Measurements from ENCODE around the gene TUBG2.

The TUBG2 gene

DNA sequence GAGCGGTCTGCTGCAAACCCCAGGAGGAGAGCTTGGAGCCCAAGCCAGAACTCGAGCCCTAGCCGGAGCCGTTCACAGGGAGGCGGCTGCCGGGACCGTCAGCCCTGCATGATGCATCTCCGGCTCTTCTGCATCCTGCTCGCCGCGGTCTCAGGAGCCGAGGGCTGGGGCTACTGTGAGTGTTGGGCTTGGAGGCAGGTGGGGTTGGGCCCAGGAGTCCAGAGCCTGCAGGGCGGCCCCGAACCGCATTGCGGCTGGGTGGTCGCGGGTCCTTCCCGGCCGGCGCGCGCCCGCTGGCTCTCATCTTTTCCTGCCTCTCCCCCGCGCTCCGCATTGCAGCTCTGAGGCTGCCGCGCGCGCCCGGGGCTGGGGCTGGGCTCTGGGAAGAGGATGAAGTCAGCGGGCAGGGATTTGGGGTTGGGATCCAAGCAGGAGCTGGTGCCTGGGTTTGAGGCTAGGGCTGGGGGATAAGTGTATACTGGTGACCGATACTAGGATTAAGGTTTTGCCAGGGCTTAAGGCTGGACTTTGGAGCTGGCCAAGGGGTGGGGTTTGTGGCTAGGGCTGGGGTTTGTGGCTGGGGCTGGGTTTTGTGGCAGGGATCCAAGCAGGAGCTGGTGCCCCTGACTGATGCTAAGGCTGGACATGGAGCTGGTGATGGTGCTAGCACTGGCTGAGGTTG lies 23.8 kb downstream of the TUBG2 start:
- H3F3A ChIP-seq (ENCODE audit: low read depth): peaks cover 5% of the 10 kb centered on the region; the same call in 1 of the 2 replicates

DNA sequence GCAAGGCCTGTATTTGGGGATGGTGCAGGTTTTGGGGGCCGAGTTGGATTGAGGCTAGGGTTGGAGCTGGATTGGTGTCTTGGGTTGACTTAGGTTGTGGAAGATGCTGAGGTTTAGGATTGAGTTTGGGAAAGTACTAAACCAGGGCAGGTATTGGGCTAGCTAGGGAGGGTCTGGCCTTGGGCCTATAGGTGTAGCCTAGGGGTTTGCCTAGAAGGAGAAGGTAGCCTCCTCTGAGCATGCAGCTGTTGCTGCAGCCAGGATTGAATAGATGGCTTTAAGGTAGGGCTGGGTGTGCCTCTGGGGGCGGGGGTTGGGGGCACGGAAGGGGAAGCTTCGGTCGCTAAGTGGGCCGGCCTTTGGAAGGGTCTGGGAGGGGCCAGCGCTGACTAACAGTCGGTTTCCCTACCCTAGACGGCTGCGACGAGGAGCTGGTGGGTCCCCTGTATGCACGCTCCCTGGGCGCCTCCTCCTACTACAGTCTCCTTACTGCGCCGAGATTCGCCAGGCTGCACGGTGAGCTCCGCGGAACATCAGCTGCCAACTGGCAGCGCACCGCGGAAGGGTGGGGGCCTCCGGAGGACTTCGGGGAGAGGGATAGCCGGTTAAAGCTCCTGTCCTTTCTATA lies 24.4 kb downstream of the TUBG2 start:
- Histone ChIP-seq H3K9me3 (ENCODE audit: insufficient read depth, low read depth, low read length) (no peaks in the 10 kb centered on the region), H3K9ac (ENCODE audit: low read depth, low read length, poor library complexity, severe bottlenecking) (no peak overlapping the region), H3K27me3 (ENCODE audit: insufficient read depth, low read length, poor library complexity, severe bottlenecking) (no peaks in the 10 kb centered on the region), H3K79me2 (ENCODE audit: insufficient read depth, low read length) (peaks cover 5% of the 10 kb centered on the region; the same call in 1 of the 2 replicates), H2AFZ (ENCODE audit: low read length) (no peak overlapping the region), H3F3A (ENCODE audit: low read depth) (peaks cover 2% of the 10 kb centered on the region; the same call in 1 of the 2 replicates), H3K36me3 (ENCODE audit: insufficient read depth, low read length) (no peaks in the 10 kb centered on the region), H3K4me1 (ENCODE audit: insufficient read depth, low read length, poor library complexity, severe bottlenecking) (peaks cover 28% of the 10 kb centered on the region), H3K4me3 (ENCODE audit: low read length, poor library complexity, severe bottlenecking) (no peak overlapping the region), H3K4me2 (ENCODE audit: low read depth, low read length, poor library complexity, severe bottlenecking) (no peak overlapping the region), H4K20me1 (ENCODE audit: insufficient read depth, low read length, poor library complexity, severe bottlenecking) (no peaks in the 10 kb centered on the region), H3K9me2 (replicated peaks; ENCODE audit: low read depth, low read length) (no peaks in the 10 kb centered on the region)
- no peak for TF ChIP-seq EZH2phosphoT487 (IDR thresholded peaks at IDR 0.05; ENCODE audit: borderline replicate concordance)
- TF ChIP-seq, protein P1, sequence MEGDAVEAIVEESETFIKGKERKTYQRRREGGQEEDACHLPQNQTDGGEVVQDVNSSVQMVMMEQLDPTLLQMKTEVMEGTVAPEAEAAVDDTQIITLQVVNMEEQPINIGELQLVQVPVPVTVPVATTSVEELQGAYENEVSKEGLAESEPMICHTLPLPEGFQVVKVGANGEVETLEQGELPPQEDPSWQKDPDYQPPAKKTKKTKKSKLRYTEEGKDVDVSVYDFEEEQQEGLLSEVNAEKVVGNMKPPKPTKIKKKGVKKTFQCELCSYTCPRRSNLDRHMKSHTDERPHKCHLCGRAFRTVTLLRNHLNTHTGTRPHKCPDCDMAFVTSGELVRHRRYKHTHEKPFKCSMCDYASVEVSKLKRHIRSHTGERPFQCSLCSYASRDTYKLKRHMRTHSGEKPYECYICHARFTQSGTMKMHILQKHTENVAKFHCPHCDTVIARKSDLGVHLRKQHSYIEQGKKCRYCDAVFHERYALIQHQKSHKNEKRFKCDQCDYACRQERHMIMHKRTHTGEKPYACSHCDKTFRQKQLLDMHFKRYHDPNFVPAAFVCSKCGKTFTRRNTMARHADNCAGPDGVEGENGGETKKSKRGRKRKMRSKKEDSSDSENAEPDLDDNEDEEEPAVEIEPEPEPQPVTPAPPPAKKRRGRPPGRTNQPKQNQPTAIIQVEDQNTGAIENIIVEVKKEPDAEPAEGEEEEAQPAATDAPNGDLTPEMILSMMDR (conservative IDR thresholded peaks at IDR 0.05; ENCODE audit: low read length): no peak

More for the DNA sequence above, 23.8 kb downstream of the TUBG2 start:
- no peak overlapping the region for H3K9ac ChIP-seq (ENCODE audit: low read depth, low read length, poor library complexity, severe bottlenecking)
- H2AFZ ChIP-seq (ENCODE audit: low read length): no peak overlapping the region
- no peak overlapping the region for H3K4me3 ChIP-seq (ENCODE audit: low read length, poor library complexity, severe bottlenecking)
- no peaks in the 10 kb centered on the region for H3K9me3 ChIP-seq (ENCODE audit: insufficient read depth, low read depth, low read length)
- no peaks in the 10 kb centered on the region for H3K36me3 ChIP-seq (ENCODE audit: insufficient read depth, low read length)
- H3K27me3 ChIP-seq (ENCODE audit: insufficient read depth, low read length, poor library complexity, severe bottlenecking): no peaks in the 10 kb centered on the region
- H4K20me1 ChIP-seq (ENCODE audit: insufficient read depth, low read length, poor library complexity, severe bottlenecking): no peaks in the 10 kb centered on the region
- no peaks in the 10 kb centered on the region for H3K9me2 ChIP-seq (replicated peaks; ENCODE audit: low read depth, low read length)
- TF ChIP-seq, protein P1 (conservative IDR thresholded peaks at IDR 0.05; ENCODE audit: low read length): no peak
- no peak for TF ChIP-seq EZH2phosphoT487 (IDR thresholded peaks at IDR 0.05; ENCODE audit: borderline replicate concordance)
- H3K4me1 ChIP-seq (ENCODE audit: insufficient read depth, low read length, poor library complexity, severe bottlenecking): peaks cover 29% of the 10 kb centered on the region
- H3K4me2 ChIP-seq (ENCODE audit: low read depth, low read length, poor library complexity, severe bottlenecking): no peak overlapping the region
- peaks cover 5% of the 10 kb centered on the region; the same call in 1 of the 2 replicates for H3K79me2 ChIP-seq (ENCODE audit: insufficient read depth, low read length)

DNA sequence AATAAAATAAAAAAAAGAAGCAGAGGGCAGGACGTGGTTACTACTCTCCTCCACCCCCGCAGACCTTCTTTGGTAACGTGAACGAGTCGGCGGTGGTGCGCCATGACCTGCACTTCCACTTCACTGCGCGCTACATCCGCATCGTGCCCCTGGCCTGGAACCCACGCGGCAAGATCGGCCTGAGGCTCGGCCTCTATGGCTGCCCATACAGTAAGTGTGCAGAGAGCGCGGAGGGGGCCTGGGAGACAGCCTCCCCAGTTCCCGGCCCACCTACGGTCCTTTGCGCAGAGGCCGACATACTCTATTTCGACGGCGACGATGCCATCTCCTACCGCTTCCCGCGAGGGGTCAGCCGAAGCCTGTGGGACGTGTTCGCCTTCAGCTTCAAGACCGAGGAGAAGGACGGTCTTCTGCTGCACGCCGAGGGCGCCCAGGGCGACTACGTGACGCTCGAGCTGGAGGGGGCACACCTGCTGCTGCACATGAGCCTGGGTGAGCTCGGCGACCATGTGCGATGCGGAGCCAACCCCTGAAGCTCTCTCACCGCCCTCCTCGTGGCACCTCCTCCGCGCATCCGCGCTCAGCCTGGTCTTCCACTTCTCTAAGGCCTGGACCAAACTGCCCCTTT lies 26.0 kb downstream of the TUBG2 start:
- H3K4me1 ChIP-seq (ENCODE audit: insufficient read depth, low read length, poor library complexity, severe bottlenecking): peaks cover 19% of the 10 kb centered on the region
- no peak overlapping the region for H3K4me2 ChIP-seq (ENCODE audit: low read depth, low read length, poor library complexity, severe bottlenecking)
- H3K79me2 ChIP-seq (ENCODE audit: insufficient read depth, low read length): peaks cover 5% of the 10 kb centered on the region; the same call in 1 of the 2 replicates
- no peak overlapping the region for H3K9ac ChIP-seq (ENCODE audit: low read depth, low read length, poor library complexity, severe bottlenecking)
- no peak overlapping the region for H2AFZ ChIP-seq (ENCODE audit: low read length)
- H3K9me3 ChIP-seq (ENCODE audit: insufficient read depth, low read depth, low read length): no peaks in the 10 kb centered on the region
- H3K9me2 ChIP-seq (replicated peaks; ENCODE audit: low read depth, low read length): no peaks in the 10 kb centered on the region
- no peak for TF ChIP-seq EZH2phosphoT487 (IDR thresholded peaks at IDR 0.05; ENCODE audit: borderline replicate concordance)
- TF ChIP-seq, protein P1 (conservative IDR thresholded peaks at IDR 0.05; ENCODE audit: low read length): no peak
- H4K20me1 ChIP-seq (ENCODE audit: insufficient read depth, low read length, poor library complexity, severe bottlenecking): no peaks in the 10 kb centered on the region
- no peaks in the 10 kb centered on the region for H3K27me3 ChIP-seq (ENCODE audit: insufficient read depth, low read length, poor library complexity, severe bottlenecking)
- no peaks in the 10 kb centered on the region for H3K36me3 ChIP-seq (ENCODE audit: insufficient read depth, low read length)
- H3K4me3 ChIP-seq (ENCODE audit: low read length, poor library complexity, severe bottlenecking): no peak overlapping the region
- H3F3A ChIP-seq (ENCODE audit: low read depth): no peaks in the 10 kb centered on the region

Data from Loucy (cell line).